Hepatocyte (in vitro differentiated cells): ENCODE measurements around the gene ORC2. TPM values are rescaled to one million over a fixed set of nuclear protein-coding genes. Genes with fewer than 3 reads are reported as not detected.

Source experiments
- DNase-seq: peaks from one replicate; pipeline ENCODE4 v3.0.0-alpha.2; 2016; ENCODE audit warnings: low spot score
- H2AFZ ChIP-seq: fragments of 200-600 bp; sonication (generic); 2 replicates; pipeline ENCODE4 v1.6.0; 2016; ENCODE audit warnings: antibody characterized with exemption, mild to moderate bottlenecking
- H3K27ac ChIP-seq: fragments of 200-600 bp; sonication (generic); 2 replicates; pipeline ENCODE4 v1.5.1; 2016; ENCODE audit warnings: mild to moderate bottlenecking
- H3K27me3 ChIP-seq: fragments of 200-600 bp; sonication (generic); 2 replicates; pipeline ENCODE4 v1.6.1; 2016
- H3K36me3 ChIP-seq: fragments of 200-600 bp; sonication (generic); replicated peaks from 2 replicates; pipeline ENCODE4 v1.5.1; 2016; ENCODE audit warnings: low read depth; ENCODE audit not compliant: insufficient read depth
- H3K4me1 ChIP-seq: fragments of 200-600 bp; sonication (generic); 2 replicates; pipeline ENCODE4 v1.5.1; 2016; ENCODE audit warnings: mild to moderate bottlenecking, moderate library complexity; ENCODE audit not compliant: insufficient read depth
- H3K4me2 ChIP-seq: fragments of 200-600 bp; sonication (generic); 2 replicates; pipeline ENCODE4 v1.6.0; 2016
- H3K4me3 ChIP-seq: fragments of 200-600 bp; sonication (generic); 2 replicates; pipeline ENCODE4 v1.5.1; 2016; ENCODE audit warnings: mild to moderate bottlenecking
- H3K79me2 ChIP-seq: fragments of 200-600 bp; sonication (generic); 2 replicates; pipeline ENCODE4 v1.6.0; 2017; ENCODE audit warnings: mild to moderate bottlenecking
- H3K9me2 ChIP-seq: fragments of 200-600 bp; sonication (generic); replicated peaks from 2 replicates; pipeline ENCODE4 v1.6.0; 2017; ENCODE audit warnings: mild to moderate bottlenecking; ENCODE audit not compliant: insufficient read depth
- H3K9me3 ChIP-seq: fragments of 200-600 bp; sonication (generic); 2 replicates; pipeline ENCODE4 v1.5.1; 2016; ENCODE audit warnings: low read depth, mild to moderate bottlenecking
- H4K20me1 ChIP-seq: fragments of 200-600 bp; sonication (generic); 2 replicates; pipeline ENCODE4 v1.6.0; 2016; ENCODE audit warnings: mild to moderate bottlenecking; ENCODE audit not compliant: insufficient read depth, poor library complexity, severe bottlenecking
- CTCF ChIP-seq: fragments of 200-600 bp; sonication (generic); IDR thresholded peaks from 2 replicates; pipeline ENCODE4 v1.5.1; 2016; ENCODE audit warnings: antibody characterized with exemption, mild to moderate bottlenecking; ENCODE audit not compliant: poor library complexity
- EZH2 ChIP-seq: fragments of 200-600 bp; sonication (generic); IDR thresholded peaks from 2 replicates; pipeline ENCODE4 v1.6.1; 2016; ENCODE audit warnings: antibody characterized with exemption, mild to moderate bottlenecking, borderline replicate concordance
- EZH2phosphoT487 ChIP-seq: fragments of 200-600 bp; sonication (generic); IDR thresholded peaks from one replicate; pipeline ENCODE4 v1.6.1; 2018; ENCODE audit warnings: antibody characterized with exemption, mild to moderate bottlenecking, low read depth, moderate library complexity; ENCODE audit not compliant: unreplicated experiment, severe bottlenecking
- WGBS: methylation state at CpG from one replicate; pipeline ENCODE4 v1.1.6; 2016; ENCODE audit warnings: low lambda C conversion rate; ENCODE audit errors: missing lambda C conversion rate; 5-methylcytosine and 5-hydroxymethylcytosine counted together
- polyA plus RNA-seq: library from polyadenylated mRNA; unstranded; fragments of >200 nt; fragmentation: Nextera tagmentation; extraction: Ambion mirVana; gene quantifications from 2 replicates; pipeline ENCODE4 v1.2.1, GENCODE V29; 2016
- total RNA-seq: library from RNA; depleted of rRNA; stranded (reverse); fragments of >200 nt; gene quantifications from 2 replicates; pipeline ENCODE4 v1.2.3, GENCODE V29; 2014

Gene ORC2
- total and polyA plus RNA-seq, 2 experiments from 2014 or later = 11.4 to 18.1 TPM

- no peaks in the 10 kb centered on the region for H3K9me2 ChIP-seq
- H3K36me3 ChIP-seq = no peaks in the 10 kb centered on the region
- no peaks in the 10 kb centered on the region for H3K9me3 ChIP-seq
- no peak overlapping the region for H2AFZ ChIP-seq
- TF ChIP-seq EZH2phosphoT487 (no peak), EZH2 (no peak), CTCF (no peak)
- no peaks in the 10 kb centered on the region for H3K79me2 ChIP-seq
- H3K27me3 ChIP-seq = no peaks in the 10 kb centered on the region
- no peak overlapping the region for H3K4me3 ChIP-seq
- H3K4me1 ChIP-seq = peaks cover under 1% of the 10 kb centered on the region
- 71% methylated on average over 3 of the region's 3 CpGs for WGBS
- DNase-seq = no peak
- no peak overlapping the region for H3K4me2 ChIP-seq
- H3K27ac ChIP-seq = no peak overlapping the region
- no peaks in the 10 kb centered on the region for H4K20me1 ChIP-seq
Observed at GRCh38 chr2:200950378-200950777, 13.1 kb downstream of the ORC2 start.

- Histone ChIP-seq H3K27me3 (no peaks in the 10 kb centered on the region), H3K27ac (peak overlapping the region; percentile 87), H2AFZ (no peak overlapping the region), H3K36me3 (no peaks in the 10 kb centered on the region), H4K20me1 (no peaks in the 10 kb centered on the region), H3K4me2 (no peak overlapping the region), H3K4me1 (peaks cover 4% of the 10 kb centered on the region), H3K79me2 (no peaks in the 10 kb centered on the region), H3K4me3 (no peak overlapping the region), H3K9me2 (no peaks in the 10 kb centered on the region), H3K9me3 (no peaks in the 10 kb centered on the region)
- no peak for DNase-seq
- WGBS = 97% methylated on average over 4 of the region's 4 CpGs
- TF ChIP-seq EZH2phosphoT487 = no peak
- TF ChIP-seq EZH2 = no peak
- no peak for TF ChIP-seq CTCF
Observed at GRCh38 chr2:200945395-200945729, 18.1 kb downstream of the ORC2 start.

GRCh38 chr2:200944467-200945394, 18.7 kb downstream of the ORC2 start:
- TF ChIP-seq EZH2 = no peak
- TF ChIP-seq CTCF = no peak
- TF ChIP-seq EZH2phosphoT487 = no peak
- Histone ChIP-seq H3K4me1 (peaks cover 4% of the 10 kb centered on the region), H4K20me1 (no peaks in the 10 kb centered on the region), H3K27ac (peak overlapping the region; percentile 87), H3K9me2 (no peaks in the 10 kb centered on the region), H3K4me2 (peak overlapping the region; percentile 0), H3K9me3 (no peaks in the 10 kb centered on the region), H2AFZ (no peak overlapping the region), H3K27me3 (no peaks in the 10 kb centered on the region), H3K4me3 (no peak overlapping the region), H3K36me3 (no peaks in the 10 kb centered on the region), H3K79me2 (no peaks in the 10 kb centered on the region)
- peak; percentile 66 for DNase-seq
- 86% methylated on average over 12 of the region's 12 CpGs for WGBS
